IMR-90 (cell line): ENCODE data around the gene KCNIP1. TPM values are rescaled to one million over a fixed set of nuclear protein-coding genes. Genes with fewer than 3 reads are reported as not detected.

Experiments
- ATAC-seq: fragments of 200-7000 bp; cut with Tn5 transposase; 2 replicates; pipeline ENCODE4 v1.9.1; 2020; ENCODE audit warnings: low read depth, mild to moderate bottlenecking, moderate library complexity
- BruUV-seq: library from RNA; stranded (reverse); fragments of 400-500 nt; replicated peaks from 2 replicates; lab custom pipeline; 2021; lab: Mats Ljungman, UMichigan
- CTCF ChIA-PET: fragments of 300-600 bp; formaldehyde crosslinking; extraction: SDS; loops from one replicate; lab custom pipeline; 2021; ENCODE audit warnings: antibody characterized with exemption; lab: Yijun Ruan, JAX
- POLR2A ChIA-PET: fragments of 300-600 bp; sonication (Branson Sonifier 250); formaldehyde crosslinking; loops from one replicate; lab custom pipeline; 2022; ENCODE audit warnings: antibody characterized with exemption; ENCODE audit not compliant: unreplicated experiment; lab: Charles Lee
- DNase-seq: peaks from one replicate; pipeline ENCODE4 v3.0.0; 2013
- H2AFZ ChIP-seq: replicated peaks from 2 replicates; pipeline ENCODE3; 2013; ENCODE audit warnings: low read length, mild to moderate bottlenecking; ENCODE audit not compliant: poor library complexity
- H2AK5ac ChIP-seq: 2 replicates; pipeline ENCODE4 v1.6.1; 2013; ENCODE audit warnings: low read depth, low read length, inconsistent platforms
- H2AK9ac ChIP-seq: replicated peaks from 2 replicates; pipeline ENCODE3; 2013; ENCODE audit warnings: mild to moderate bottlenecking, low read depth, low read length, moderate library complexity; ENCODE audit not compliant: poor library complexity
- H2BK120ac ChIP-seq: 2 replicates; pipeline ENCODE4 v1.6.1; 2013; ENCODE audit warnings: low read depth, low read length, inconsistent platforms
- H2BK15ac ChIP-seq: 3 replicates; pipeline ENCODE4 v1.6.1; 2013; ENCODE audit warnings: low read depth, low read length, inconsistent platforms
- H2BK20ac ChIP-seq: 2 replicates; pipeline ENCODE4 v1.6.1; 2013; ENCODE audit warnings: low read depth, mild to moderate bottlenecking, inconsistent platforms, low read length, moderate library complexity
- H2BK5ac ChIP-seq: 2 replicates; pipeline ENCODE4 v1.6.1; 2013; ENCODE audit warnings: mild to moderate bottlenecking, low read depth, low read length, inconsistent platforms; ENCODE audit not compliant: poor library complexity, severe bottlenecking
- H3K14ac ChIP-seq: replicated peaks from 2 replicates; pipeline ENCODE4 v1.6.1; 2013; ENCODE audit warnings: low read depth, low read length, inconsistent platforms
- H3K18ac ChIP-seq: 2 replicates; pipeline ENCODE4 v1.6.1; 2013; ENCODE audit warnings: low read depth, low read length, control low read depth
- H3K23ac ChIP-seq: 2 replicates; pipeline ENCODE4 v1.6.1; 2013; ENCODE audit warnings: low read depth, low read length, inconsistent platforms
- H3K27ac ChIP-seq: 2 replicates; pipeline ENCODE4 v1.5.1; 2013; ENCODE audit warnings: mild to moderate bottlenecking, control low read depth, low read length; ENCODE audit not compliant: insufficient read depth
- H3K27me3 ChIP-seq: 2 replicates; pipeline ENCODE4 v1.6.1; 2013; ENCODE audit warnings: low read length; ENCODE audit not compliant: control insufficient read depth, insufficient read depth
- H3K36me3 ChIP-seq: 2 replicates; pipeline ENCODE4 v1.6.1; 2013; ENCODE audit warnings: low read length, mixed read lengths; ENCODE audit not compliant: control insufficient read depth, insufficient read depth
- H3K4ac ChIP-seq: 2 replicates; pipeline ENCODE4 v1.6.1; 2013; ENCODE audit warnings: low read depth, low read length, inconsistent platforms
- H3K4me1 ChIP-seq: 2 replicates; pipeline ENCODE4 v1.6.1; 2013; ENCODE audit warnings: low read length, mixed read lengths; ENCODE audit not compliant: control insufficient read depth, insufficient read depth
- H3K4me2 ChIP-seq: 2 replicates; pipeline ENCODE4 v1.6.1; 2013; ENCODE audit warnings: low read depth, mild to moderate bottlenecking, control low read depth, low read length, moderate library complexity
- H3K4me3 ChIP-seq: 2 replicates; pipeline ENCODE4 v1.5.1; 2013; ENCODE audit warnings: low read depth, mild to moderate bottlenecking, control low read depth, low read length, moderate library complexity; ENCODE audit not compliant: insufficient read depth
- H3K56ac ChIP-seq: 2 replicates; pipeline ENCODE4 v1.6.1; 2013; ENCODE audit warnings: low read length, inconsistent platforms; ENCODE audit not compliant: insufficient read depth; ENCODE audit errors: extremely low read depth
- H3K79me1 ChIP-seq, 2 experiments: 2 replicates each; pipeline ENCODE4 v1.6.1; 2013; ENCODE audit warnings: low read length in 2 of 2, inconsistent platforms in 1 of 2, low read depth in 1 of 2
- H3K9ac ChIP-seq: 2 replicates; pipeline ENCODE4 v1.6.1; 2013; ENCODE audit warnings: low read depth, low read length, control low read depth
- H3K9me1 ChIP-seq: 2 replicates; pipeline ENCODE4 v1.6.1; 2013; ENCODE audit warnings: low read length, inconsistent platforms; ENCODE audit not compliant: insufficient read depth
- H3K9me3 ChIP-seq: 2 replicates; pipeline ENCODE4 v1.6.1; 2013; ENCODE audit warnings: low read length; ENCODE audit not compliant: control insufficient read depth, insufficient read depth
- H4K20me1 ChIP-seq: 2 replicates; pipeline ENCODE4 v1.6.1; 2013; ENCODE audit warnings: low read length, inconsistent platforms; ENCODE audit not compliant: insufficient read depth
- H4K5ac ChIP-seq: 2 replicates; pipeline ENCODE4 v1.6.1; 2013; ENCODE audit warnings: mild to moderate bottlenecking, low read depth, low read length, control low read depth
- H4K8ac ChIP-seq, 2 experiments: 2 replicates each; pipeline ENCODE4 v1.6.1; 2013; ENCODE audit warnings: low read depth in 2 of 2, low read length in 2 of 2, control low read depth in 1 of 2, inconsistent platforms in 1 of 2
- H4K91ac ChIP-seq: 2 replicates; pipeline ENCODE4 v1.6.1; 2013; ENCODE audit warnings: low read depth, low read length, inconsistent platforms; ENCODE audit not compliant: insufficient read depth
- BHLHE40 ChIP-seq: fragments of 150-350 bp; IDR thresholded peaks from 2 replicates; pipeline ENCODE4 v1.6.1; 2016; ENCODE audit warnings: mild to moderate bottlenecking, low read depth, low read length
- CEBPB ChIP-seq: IDR thresholded peaks from 2 replicates; pipeline ENCODE4 v1.6.1; 2012; ENCODE audit warnings: low read depth, low read length, improper control_type of control experiment
- CHD1 ChIP-seq: IDR thresholded peaks from 2 replicates; pipeline ENCODE4 v1.6.1; 2012; ENCODE audit warnings: low read depth, low read length, improper control_type of control experiment
- CTCF ChIP-seq: conservative IDR thresholded peaks from 2 replicates; pipeline ENCODE4 v1.5.1; 2012; ENCODE audit warnings: mild to moderate bottlenecking, low read depth, low read length, improper control_type of control experiment
- MAFK ChIP-seq: IDR thresholded peaks from 2 replicates; pipeline ENCODE4 v1.6.1; 2012; ENCODE audit warnings: low read depth, low read length, improper control_type of control experiment
- MAZ ChIP-seq: IDR thresholded peaks from 2 replicates; pipeline ENCODE4 v1.6.1; 2012; ENCODE audit warnings: low read depth, mild to moderate bottlenecking, low read length, improper control_type of control experiment, moderate library complexity, borderline replicate concordance
- MXI1 ChIP-seq: IDR thresholded peaks from 2 replicates; pipeline ENCODE4 v1.6.1; 2012; ENCODE audit warnings: low read depth, mild to moderate bottlenecking, low read length, moderate library complexity, borderline replicate concordance
- NFE2L2 ChIP-seq: fragments of 150-350 bp; IDR thresholded peaks from 2 replicates; pipeline ENCODE4 v1.6.1; 2016; ENCODE audit warnings: low read depth, mild to moderate bottlenecking, low read length
- POLR2A ChIP-seq: IDR thresholded peaks from 2 replicates; pipeline ENCODE4 v1.6.1; 2012; ENCODE audit warnings: mild to moderate bottlenecking, low read depth, low read length
- RAD21 ChIP-seq: IDR thresholded peaks from 2 replicates; pipeline ENCODE4 v1.6.1; 2012; ENCODE audit warnings: low read length, improper control_type of control experiment
- RFX5 ChIP-seq: IDR thresholded peaks from 2 replicates; pipeline ENCODE4 v1.8.0; 2012; ENCODE audit warnings: low read depth, mild to moderate bottlenecking, low read length, moderate library complexity
- SMC3 ChIP-seq: fragments of 150-350 bp; IDR thresholded peaks from 2 replicates; pipeline ENCODE4 v1.6.1; 2016; ENCODE audit warnings: low read depth, mild to moderate bottlenecking, antibody characterized with exemption, low read length, moderate library complexity
- USF2 ChIP-seq: fragments of 150-350 bp; IDR thresholded peaks from 2 replicates; pipeline ENCODE4 v1.6.1; 2017; ENCODE audit warnings: mild to moderate bottlenecking, antibody characterized with exemption, low read length, low read depth
- WGBS, 2 experiments: methylation state at CpG; one replicate each; pipeline versions ENCODE4 v1.1.5 to v1.1.7; 2013; ENCODE audit warnings: missing lambda C conversion rate in 2 of 2; ENCODE audit not compliant: insufficient read length in 1 of 2; ENCODE audit errors: extremely low coverage in 2 of 2; 5-methylcytosine and 5-hydroxymethylcytosine counted together
- dilution Hi-C: fragments of 300-500 bp; cut with HindIII; formaldehyde crosslinking; loops from one replicate; pipeline ENCODE4 v1.14.3; 2018; ENCODE audit warnings: low sequenced_read_pairs; ENCODE audit not compliant: unreplicated experiment
- in situ Hi-C: fragments of 300-500 bp; cut with MboI; formaldehyde crosslinking; loops from 3 replicates; pipeline ENCODE4 v1.14.3; 2019; ENCODE audit warnings: low sequenced_read_pairs, inconsistent platforms, mixed read lengths
- intact Hi-C: fragments of 100-400 bp; cut with micrococcal nuclease; formaldehyde crosslinking; loops from 2 replicates; pipeline ENCODE4 v1.10.0; 2022
- polyA plus RNA-seq, 3 experiments: library from polyadenylated mRNA; depleted of rRNA; stranded (reverse); fragments of >200 nt; gene quantifications; 2 replicates each; pipeline ENCODE4 v1.2.3, GENCODE V29; 2012; ENCODE audit warnings: low replicate concordance in 1 of 3
- total RNA-seq: library from RNA; depleted of rRNA; stranded (reverse); fragments of >200 nt; gene quantifications from 2 replicates; pipeline ENCODE4 v1.2.3, GENCODE V29; 2012
- TF ChIP-seq, protein P1 (sequence below): fragments of 150-350 bp; IDR thresholded peaks from 2 replicates; pipeline ENCODE4 v1.6.1; 2016; ENCODE audit warnings: low read depth, mild to moderate bottlenecking, low read length, moderate library complexity, borderline replicate concordance

KCNIP1 gene
- total and polyA plus RNA-seq, 2 of the 4 experiments (the other 2 are of a cell fraction): not detected

- Histone ChIP-seq H3K4me2 (no peak overlapping the region), H3K9me1 (no peaks in the 10 kb centered on the region), H4K5ac (no peak overlapping the region), H2AK9ac (no peak overlapping the region), H3K4me1 (no peaks in the 10 kb centered on the region), H3K79me1 (no peaks in the 10 kb centered on the region), H4K91ac (no peak overlapping the region), H4K20me1 (no peaks in the 10 kb centered on the region), H2BK120ac (no peak overlapping the region), H2BK20ac (no peak overlapping the region), H4K8ac (no peak overlapping the region), H3K27me3 (no peaks in the 10 kb centered on the region; the same call in 1 of the 2 replicates), H2BK5ac (no peak overlapping the region), H3K18ac (no peak overlapping the region), H3K23ac (no peak overlapping the region), H3K4ac (no peak overlapping the region), H2BK15ac (no peak overlapping the region), H2AK5ac (no peak overlapping the region), H3K36me3 (no peaks in the 10 kb centered on the region), H3K9me3 (no peaks in the 10 kb centered on the region), H3K4me3 (no peak overlapping the region), H3K14ac (no peak overlapping the region), H3K56ac (no peak overlapping the region), H3K9ac (no peak overlapping the region), H2AFZ (no peak overlapping the region), H3K27ac (no peak overlapping the region)
- BruUV-seq: no TSS peak
- TF ChIP-seq MAZ (no peak), CTCF (no peak), NFE2L2 (no peak), MXI1 (no peak), BHLHE40 (no peak), SMC3 (no peak), RAD21 (no peak), RFX5 (no peak), MAFK (no peak), CEBPB (no peak), USF2 (no peak), POLR2A (no peak), CHD1 (no peak)
- TF ChIP-seq, protein P1, sequence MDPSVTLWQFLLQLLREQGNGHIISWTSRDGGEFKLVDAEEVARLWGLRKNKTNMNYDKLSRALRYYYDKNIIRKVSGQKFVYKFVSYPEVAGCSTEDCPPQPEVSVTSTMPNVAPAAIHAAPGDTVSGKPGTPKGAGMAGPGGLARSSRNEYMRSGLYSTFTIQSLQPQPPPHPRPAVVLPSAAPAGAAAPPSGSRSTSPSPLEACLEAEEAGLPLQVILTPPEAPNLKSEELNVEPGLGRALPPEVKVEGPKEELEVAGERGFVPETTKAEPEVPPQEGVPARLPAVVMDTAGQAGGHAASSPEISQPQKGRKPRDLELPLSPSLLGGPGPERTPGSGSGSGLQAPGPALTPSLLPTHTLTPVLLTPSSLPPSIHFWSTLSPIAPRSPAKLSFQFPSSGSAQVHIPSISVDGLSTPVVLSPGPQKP: no peak
- dilution Hi-C loops (no loop called here), intact Hi-C loops (no loop called here), in situ Hi-C loops (no loop called here)
- ATAC-seq (no peak), DNase-seq (no peak)
- POLR2A ChIA-PET: no interaction called here
- 40% methylated on average over 1 of the region's 6 CpGs; no CpG with 5 or more reads in 1 of the 2 experiments for WGBS, 2 experiments
- CTCF ChIA-PET: no interaction called here
Observed at GRCh38 chr5:170589643-170590042, 85.8 kb downstream of the KCNIP1 start.
